SKM-1 (cell line): ENCODE measurements around the gene GRID2IP.
"Not testable (repeated sequence)": the region's sequence is repeated elsewhere in the genome, so short reads cannot be mapped to it uniquely, and the experiment has no call there.

Experiments
- DNase-seq: peaks from one replicate; lab custom pipeline; 2025; ENCODE audit not compliant: unreplicated experiment; lab: John Stamatoyannopoulos, UW

GRID2IP gene

GRCh38 chr7:6453734-6454133, 97.5 kb downstream of the GRID2IP start:
- no peak for DNase-seq

GRCh38 chr7:6451224-6451705, 100.0 kb downstream of the GRID2IP start:
- DNase-seq, result no peak

- DNase-seq, result not testable (repeated sequence)
Measured at GRCh38 chr7:6450591-6450990, 100.7 kb downstream of the GRID2IP start.

- DNase-seq, result not testable (repeated sequence)
Measured at GRCh38 chr7:6449884-6450283, 101.4 kb downstream of the GRID2IP start.

GRCh38 chr7:6448943-6449543, 102.2 kb downstream of the GRID2IP start:
- no peak for DNase-seq

GRCh38 chr7:6447581-6448199, 103.6 kb downstream of the GRID2IP start, which contains the start of gene DAGLB:
DAGLB (minus strand) TSS chr7:6447954; CDS start chr7:6447842, 112 bp downstream.
- peak; percentile 85 for DNase-seq
